HG03571 (cell line): ENCODE results near the gene PLA2G4A.

Source experiments
- ATAC-seq: cut with Tn5 transposase; IDR thresholded peaks from one replicate; pipeline ENCODE4 v1.9.1; 2021; ENCODE audit not compliant: unreplicated experiment

Gene PLA2G4A

DNA sequence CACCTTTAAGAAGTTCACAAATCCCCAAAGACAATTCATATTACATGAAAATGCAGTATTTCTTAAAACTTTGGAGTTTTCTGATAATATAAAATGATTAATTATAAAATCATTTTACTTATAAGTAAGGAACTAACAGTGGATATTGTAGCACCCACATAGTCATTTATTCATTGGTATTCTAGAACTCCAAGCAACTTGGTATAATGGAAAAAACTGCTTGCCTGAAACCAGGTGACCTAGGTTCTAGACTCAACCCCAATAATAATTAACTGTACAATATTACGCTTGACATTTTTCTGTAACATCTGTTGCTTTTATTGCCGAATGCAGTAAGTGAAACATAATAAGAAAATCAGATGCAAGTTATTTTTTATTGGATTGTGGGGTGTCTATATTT, 2.4 kb downstream of the PLA2G4A start:
- no peak for ATAC-seq

DNA sequence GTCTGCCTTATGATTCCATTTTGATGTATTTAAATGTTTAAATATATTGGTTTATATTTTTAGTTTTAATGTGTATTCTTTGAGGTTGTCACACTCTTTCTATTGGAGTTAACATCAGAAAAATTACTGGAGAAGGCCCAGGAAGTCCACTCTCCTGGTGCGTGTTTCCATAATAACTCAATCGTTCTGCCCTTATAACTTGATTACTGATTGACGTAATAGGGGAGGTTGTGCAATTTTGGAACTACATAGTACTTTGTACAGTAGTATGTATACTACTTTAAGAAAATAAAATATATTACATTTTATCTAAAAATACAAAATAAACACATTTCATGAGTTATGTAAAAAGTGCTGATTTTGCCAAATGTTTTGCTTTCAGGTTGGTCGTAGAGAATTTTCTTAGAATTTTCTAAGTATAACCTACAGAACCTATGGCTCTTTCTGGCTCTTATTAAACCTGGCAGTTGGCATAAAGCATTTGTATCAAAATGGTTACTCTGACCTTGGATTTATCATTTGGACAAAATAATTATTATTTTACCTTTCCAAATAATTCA, 5.7 kb downstream of the PLA2G4A start:
- ATAC-seq = no peak

DNA sequence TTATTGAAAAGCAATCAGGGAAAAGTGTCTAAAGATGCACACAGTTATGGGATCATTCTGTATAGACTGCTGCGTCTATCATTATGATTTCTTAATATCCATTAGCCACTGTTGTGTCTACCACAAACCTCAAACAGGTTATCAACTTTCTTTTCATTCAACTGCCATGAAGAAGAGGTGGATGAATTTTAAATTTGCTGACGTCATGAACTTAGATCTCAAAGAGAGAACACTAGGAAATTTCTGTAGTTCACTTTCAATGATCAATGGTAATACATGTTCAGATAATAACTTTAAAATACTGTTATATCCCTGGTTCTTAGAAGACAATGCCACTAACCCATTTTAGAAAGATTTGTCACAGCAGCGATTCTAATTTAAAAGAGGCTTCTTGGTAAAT, 6.7 kb downstream of the PLA2G4A start:
- ATAC-seq = no peak

DNA sequence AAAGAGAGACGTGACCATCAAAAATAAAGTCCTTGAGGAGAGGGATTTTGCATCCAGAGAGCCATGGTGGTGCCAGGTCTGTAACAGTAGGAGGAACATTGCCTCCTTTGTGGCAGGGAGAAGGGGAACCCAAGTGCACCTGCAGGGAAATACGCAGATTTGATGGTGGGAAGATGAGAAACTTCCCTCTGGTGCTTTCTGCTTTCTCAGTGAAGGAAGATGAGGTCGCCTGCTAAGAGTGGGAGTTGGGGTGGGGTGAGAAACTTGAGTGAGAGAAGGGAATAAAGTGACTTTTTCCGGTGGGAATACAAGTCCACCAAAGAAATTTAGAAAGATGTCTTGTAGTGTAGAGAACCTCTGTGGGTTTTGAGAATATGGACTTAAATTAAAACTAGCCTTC, 9.1 kb downstream of the PLA2G4A start:
- ATAC-seq = no peak

DNA sequence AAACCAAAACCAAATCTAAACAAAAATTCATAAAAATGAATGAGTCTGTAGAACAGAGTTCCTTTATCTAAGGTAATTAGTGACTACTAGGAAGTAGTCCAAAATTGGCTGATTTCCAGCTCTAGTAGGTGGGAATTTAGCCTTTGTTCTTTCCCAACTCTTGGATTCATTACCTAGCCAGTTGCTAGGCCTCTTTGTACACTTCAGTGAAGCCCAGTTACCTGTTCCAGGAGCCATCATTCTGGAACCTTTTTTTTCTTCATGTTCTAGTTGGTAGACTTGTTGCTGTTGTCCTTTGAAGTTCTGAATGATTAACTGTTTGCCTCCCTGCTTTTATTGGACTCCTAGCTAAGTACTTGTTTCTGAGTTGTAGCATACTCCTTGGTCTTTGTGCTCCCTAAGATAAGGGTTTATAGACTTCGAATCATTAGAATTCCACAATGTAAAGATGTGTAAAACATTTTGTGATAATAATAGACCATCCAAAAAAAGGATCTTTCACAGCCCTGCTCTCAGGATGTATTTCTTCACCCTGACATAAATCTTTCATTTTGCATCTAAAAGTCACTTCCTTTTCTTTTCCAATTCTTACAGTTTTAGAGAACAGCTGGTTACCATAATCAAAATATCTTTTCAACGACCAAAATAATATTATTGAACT, 9.8 kb downstream of the PLA2G4A start:
- ATAC-seq = no peak

DNA sequence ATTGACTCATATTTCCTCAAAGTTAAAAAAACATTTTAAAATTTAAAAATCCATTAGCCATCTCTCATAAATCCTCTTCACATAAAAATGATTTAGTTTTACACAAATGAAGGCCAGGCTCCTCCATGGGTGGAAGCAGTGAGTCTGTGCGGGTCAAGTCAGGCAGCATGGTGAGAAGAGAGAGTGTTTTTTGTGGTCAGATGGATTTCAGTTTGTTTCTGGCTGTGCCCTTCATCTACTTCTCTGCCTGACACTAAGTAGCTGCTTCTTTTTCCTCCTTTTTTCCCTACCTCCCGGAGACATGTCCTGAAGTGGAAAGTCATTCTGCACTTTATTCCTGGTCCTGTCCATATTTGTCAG, 10.3 kb downstream of the PLA2G4A start:
- no peak for ATAC-seq

DNA sequence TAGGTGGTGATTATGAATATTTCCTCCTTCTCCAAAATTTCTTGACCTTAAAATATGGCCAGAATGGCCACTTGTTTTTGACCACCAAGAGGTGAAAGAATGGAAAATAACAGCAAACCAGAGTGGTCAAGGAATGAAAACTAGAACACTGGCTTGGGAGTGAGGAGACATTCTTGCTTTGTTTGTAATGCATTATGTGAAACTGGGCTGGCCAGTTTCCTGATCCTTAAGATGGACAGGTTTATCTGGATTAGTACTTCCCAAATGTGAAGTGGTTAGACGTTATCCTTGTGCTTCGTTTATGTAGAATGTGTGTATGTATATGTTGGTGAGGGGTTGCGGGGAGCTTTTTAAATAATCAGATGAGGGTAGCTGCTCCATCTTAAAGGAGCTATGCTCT, 12.8 kb downstream of the PLA2G4A start:
- no peak for ATAC-seq

DNA sequence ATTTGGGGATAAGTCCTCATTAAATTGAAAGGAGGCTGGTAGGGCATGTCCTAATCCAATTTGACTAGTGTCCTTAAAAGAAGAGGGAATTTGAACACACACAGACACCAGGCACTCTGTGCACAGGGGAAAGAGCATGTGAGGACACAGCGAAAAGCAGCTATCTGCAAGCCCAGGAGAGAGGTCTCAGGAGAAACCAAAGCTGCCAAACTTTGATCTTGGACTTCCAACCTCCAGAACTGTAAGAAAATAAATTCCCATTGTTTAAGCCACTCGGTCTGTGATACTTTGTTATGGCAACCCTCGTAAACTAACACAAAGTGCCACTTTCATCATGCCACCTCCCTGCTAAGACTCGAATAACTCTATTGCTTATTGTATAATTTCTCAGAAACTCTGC, 13.8 kb downstream of the PLA2G4A start:
- no peak for ATAC-seq

DNA sequence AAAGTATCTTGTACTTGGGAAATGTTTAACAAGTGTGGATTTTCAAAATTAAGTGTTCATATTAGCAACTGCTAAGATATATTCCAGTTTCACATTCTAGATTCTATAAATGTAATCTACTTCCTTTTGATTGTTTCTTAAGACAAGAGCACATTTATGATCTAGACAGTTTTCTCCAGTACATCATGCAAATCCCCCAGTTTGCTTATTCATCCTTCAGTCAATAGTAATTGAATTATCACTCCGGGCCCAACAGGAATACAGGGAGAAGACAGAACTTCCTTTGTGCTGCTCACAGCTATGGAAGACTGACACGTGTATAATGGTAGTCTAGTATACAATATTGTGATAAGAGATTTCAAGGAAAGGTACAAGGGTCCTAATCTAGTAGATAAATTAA, 14.5 kb downstream of the PLA2G4A start:
- no peak for ATAC-seq

DNA sequence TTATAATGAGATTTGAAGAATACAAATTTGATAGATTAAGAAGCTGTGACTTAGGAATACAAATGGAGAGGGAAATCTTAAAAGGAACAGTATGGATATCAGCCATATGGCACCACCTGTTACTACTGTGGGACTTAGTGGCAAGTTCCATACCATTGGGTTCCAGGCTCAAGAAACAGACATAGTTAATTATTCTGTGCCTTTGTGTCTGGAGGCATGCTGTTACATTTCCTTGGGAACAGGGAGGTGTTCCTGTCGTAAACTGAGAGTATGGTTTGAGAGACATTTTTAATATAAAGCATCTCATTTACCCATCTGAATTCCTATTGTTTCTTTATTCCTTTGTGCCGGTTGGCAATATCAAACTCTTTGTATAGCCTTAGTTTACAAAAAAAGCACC, 15.2 kb downstream of the PLA2G4A start:
- no peak for ATAC-seq

DNA sequence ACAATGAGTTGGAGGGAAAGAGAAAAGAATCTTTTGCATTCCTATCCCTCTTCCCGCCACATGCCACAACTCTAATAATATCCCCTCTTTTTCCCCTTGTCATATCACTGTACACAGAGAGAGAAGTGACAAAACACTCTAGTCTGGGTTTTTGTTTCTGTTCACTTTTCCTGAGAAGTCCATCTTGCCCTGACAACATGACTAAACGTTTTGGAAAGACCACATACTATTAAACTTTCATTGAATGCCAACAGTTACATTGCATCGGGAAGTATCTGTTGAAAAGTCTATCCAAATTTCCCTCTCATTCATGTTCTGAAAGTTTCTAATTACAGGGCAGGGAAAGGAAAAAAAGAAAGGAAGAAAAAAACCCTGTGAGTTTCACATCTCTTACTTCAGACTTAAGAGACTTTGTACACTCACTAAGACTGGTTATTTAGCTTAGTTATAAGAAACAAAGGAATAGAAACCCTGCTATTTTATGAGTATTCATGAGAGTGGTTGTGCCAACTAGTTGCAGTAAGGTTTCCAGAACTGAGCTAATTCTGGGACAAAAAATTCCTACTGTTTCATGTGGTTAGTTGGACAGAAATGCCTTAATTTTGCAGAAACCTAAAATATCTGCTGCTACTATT, 16.9 kb downstream of the PLA2G4A start:
- no peak for ATAC-seq

DNA sequence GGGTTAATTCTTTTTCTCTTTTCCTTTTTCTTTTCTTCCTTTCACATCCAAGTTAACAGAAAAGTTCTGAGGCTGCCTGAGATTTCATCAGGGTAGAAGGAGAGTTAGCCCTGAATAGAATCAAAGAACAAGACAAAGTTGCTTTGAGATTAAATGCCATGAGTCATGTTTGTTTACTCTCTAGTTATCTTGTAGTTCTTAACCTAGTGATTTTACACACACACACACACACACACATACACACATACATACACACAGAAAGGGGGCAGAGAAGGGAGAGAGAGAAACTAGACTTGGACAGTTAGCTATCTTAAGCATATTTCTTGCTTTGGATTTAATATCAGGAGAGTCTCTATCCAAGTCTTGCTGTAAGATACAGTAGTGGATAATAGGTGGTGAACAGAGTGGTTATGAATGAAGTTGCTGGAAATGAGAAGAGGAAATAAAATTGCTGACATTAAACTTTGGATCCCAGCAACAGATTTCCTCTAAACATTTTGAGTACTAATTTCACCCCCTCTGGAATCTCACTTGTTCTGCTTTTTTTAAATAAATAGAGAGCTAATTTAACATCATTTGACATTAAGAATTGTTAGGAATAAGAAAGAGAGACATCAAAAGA, 19.9 kb downstream of the PLA2G4A start:
- ATAC-seq = no peak

DNA sequence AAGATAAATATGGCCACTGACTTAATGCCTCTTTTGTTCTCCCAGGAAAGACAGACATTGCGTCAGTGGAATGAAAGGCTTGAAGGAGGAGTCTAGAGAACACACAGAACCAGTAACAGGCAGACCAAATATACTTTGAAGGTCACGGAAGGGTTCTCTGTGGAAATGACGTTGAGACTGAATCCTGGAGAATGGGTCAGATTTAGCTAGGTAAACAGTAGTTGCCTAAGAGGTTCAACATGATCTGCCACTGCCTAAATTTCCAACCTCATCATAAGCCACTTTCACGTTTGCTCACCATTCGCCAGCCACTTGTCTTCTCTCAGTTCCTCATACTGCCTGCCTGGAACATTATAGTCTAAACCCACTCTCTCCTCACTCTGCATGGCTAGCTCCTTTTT, 20.5 kb downstream of the PLA2G4A start:
- ATAC-seq = peak; percentile 90

DNA sequence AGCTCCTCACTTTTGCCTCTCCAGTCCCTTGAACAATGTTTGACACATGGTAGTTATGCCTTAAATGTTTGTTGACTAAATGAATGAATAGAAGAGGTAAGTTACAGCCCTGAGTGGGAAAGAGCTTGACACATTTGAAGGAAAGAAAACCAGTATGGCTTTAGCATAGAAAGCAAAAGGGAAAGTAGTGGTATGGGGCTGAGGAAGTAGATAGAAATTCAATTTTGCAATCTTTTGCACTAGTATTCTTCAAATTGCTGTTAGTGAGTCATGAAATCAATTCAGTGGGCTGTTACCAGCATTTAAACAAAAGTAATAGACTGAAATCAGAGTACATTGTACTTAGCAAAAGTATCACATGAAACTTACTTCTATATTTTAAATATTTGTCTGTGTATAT, 21.1 kb downstream of the PLA2G4A start:
- peak; percentile 39 for ATAC-seq

DNA sequence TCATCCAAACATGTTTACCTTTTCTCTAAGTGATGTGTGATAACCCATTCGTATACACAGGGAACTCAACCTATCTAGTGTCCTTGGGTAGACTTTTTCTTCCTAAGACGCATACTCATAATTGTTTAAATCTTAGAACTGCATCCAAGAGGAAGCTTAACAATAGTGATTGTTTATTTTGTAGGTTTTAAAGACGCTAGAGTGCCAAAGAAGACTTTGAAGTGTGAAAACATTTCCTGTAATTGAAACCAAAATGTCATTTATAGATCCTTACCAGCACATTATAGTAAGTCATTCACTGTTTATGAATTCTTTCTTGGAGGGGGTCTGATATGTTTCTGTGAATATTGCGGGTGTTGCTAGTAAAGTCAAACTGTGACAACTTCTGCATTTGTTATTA, 25.4 kb downstream of the PLA2G4A start:
- no peak for ATAC-seq

DNA sequence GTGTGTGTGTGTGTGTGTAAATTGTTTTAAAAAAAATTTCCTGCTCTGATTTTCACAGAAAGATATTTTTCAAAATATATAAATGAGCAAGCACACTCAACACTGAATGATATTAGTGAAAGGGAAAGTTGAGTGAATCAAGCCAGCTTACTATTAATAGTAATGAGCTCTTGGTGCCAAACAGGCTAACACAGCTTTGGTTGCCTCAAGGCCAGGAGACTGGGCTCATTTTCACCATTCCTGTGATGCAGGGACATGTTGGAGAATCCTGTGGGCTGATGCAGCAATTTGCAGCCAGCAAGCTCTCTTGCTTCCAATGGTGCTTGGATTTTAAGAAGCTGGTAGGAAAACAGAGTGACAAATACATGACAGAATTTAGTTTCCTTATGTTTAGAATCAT, 30.2 kb downstream of the PLA2G4A start:
- ATAC-seq = no peak

DNA sequence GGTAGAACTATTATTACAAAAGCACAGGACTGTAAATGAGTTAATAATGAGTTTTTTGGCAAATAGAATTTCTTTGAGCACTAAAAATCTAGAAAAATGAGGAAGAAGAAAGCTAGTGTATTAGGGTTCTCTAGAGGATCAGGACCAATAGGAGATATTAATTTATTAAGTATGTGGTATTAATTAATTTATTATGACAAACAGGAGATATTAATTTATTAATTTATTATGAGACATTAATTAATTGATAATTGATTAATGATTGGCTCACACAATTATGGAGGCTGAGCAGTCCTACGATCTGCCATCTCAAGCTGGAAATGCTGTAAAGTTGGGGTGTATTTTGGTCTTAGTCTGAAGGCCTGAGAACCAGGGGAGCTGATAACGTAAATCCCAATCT, 31.2 kb downstream of the PLA2G4A start:
- ATAC-seq = no peak

DNA sequence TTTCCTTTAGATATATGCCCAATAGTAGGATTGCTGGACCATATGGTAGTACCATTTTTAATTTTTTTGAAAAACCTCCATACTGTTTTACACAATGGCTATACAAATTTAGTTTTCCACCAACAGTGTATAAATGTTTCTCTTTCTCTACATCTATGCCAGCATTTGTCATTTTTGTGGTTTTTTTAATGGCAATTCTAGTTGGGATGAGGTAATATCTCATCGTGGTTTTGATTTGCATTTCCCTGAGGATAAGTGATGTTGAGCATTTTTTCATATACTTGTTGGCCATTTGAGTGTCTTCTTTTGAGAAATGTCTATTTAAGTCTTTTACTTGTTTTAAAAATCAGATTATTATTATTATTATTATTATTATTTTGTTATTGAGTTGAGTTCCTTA, 35.5 kb downstream of the PLA2G4A start:
- no peak for ATAC-seq

DNA sequence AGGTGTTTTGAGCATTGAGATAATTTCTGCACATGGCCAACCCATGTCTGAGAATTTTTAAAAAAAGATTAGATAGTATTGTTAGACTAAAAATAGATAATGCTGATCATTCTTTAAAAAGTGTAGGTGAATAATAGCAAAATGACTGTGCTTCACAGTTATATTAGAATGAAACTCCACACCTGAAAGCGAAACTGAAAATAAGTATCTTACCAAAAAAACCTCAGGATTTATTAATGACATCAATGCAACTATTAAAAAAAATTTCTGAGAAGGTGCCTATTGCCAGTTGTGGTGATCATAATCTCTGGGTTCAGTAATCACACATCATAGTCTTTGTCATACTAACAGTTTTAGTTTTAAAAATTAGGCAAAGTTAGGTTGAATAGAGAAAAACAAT, 36.5 kb downstream of the PLA2G4A start:
- peak; percentile 85 for ATAC-seq

DNA sequence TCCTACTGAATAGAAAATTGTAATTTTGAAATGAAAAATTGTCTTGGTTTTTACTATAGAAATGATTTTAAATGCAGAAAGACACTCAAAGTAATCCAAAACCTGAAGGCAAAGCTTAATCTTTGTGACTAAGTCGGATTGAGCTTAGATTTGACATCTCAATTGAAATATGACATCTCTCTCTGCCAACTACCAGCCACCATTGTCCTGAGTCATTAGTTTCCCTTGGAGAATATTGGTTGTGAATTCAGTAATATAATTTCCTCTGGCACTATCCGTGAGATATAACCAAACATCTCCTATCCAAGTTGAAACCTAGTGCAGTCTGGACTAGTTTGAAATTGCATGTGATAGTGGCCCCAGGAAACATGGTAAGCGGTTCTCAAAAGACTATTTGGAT, 37.1 kb downstream of the PLA2G4A start:
- no peak for ATAC-seq

DNA sequence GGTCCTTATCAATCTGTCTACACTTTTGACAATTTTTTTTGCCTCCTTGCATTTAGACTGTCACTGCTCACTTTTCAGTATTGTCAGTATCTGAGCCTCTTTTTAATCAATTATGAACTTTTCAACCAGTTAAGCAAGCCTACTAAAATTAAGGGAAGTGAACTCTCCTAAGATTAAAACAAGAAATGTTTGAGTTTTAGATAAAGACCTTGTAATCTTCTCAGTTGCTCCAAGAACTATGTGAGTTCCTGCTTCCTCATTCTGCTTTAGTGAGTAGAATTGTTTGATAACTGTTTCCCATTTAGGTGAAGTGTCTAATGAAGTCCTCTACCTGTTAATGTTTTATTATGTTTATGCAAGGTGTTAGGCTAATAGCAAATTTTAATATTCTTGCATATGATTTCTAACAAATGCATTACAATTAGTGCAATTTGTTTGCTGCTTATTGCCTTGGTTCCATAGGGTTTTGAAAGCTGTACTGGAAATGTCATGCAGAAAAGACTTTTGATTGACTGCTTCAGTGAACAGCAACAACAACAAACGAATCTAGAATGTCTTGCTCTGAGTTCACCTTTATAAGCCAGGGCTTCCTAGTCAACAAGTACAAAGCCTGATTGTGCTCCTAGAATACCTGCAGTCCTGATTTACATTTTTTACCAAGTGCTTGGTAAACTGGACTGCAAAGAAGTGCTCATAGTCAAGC, 40.9 kb downstream of the PLA2G4A start:
- ATAC-seq = no peak

DNA sequence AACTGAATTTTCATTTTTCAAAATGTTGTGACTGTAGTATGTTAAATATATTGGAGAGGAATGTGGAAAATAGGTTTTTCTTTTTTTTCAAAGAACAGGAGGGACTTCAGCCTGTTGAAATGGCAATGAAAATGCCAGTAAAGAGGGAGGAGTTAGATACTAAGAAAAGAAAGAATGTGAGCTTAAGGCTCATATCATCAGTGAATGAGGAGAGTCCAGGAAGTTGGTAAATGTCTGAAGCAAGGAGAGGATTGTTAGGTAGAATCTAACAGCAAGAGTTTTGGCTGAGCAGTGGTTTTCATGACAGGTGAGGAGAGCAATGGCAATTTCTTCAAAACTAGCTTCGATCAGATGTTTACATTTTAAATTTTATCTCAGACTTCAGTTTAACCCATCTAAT, 43.0 kb downstream of the PLA2G4A start:
- ATAC-seq = no peak
